GM21717 (cell line): ENCODE measurements around the gene BTBD9.

Experiments
- ATAC-seq: cut with Tn5 transposase; IDR thresholded peaks from one replicate; pipeline ENCODE4 v1.9.1; 2021; ENCODE audit warnings: mild to moderate bottlenecking, moderate library complexity; ENCODE audit not compliant: unreplicated experiment

BTBD9 gene

GRCh38 chr6:38184585-38185080 lies 455.1 kb downstream of the BTBD9 start:
- ATAC-seq = no peak

GRCh38 chr6:38183856-38184584 lies 455.7 kb downstream of the BTBD9 start:
- no peak for ATAC-seq

GRCh38 chr6:38182426-38182825 lies 457.3 kb downstream of the BTBD9 start:
- ATAC-seq = no peak

GRCh38 chr6:38180586-38180985 lies 459.1 kb downstream of the BTBD9 start:
- ATAC-seq = no peak

GRCh38 chr6:38179794-38180430 lies 459.8 kb downstream of the BTBD9 start:
- no peak for ATAC-seq

GRCh38 chr6:38179300-38179699 lies 460.4 kb downstream of the BTBD9 start:
- no peak for ATAC-seq

- no peak for ATAC-seq
Measured at GRCh38 chr6:38178584-38178886, 461.2 kb downstream of the BTBD9 start.

- no peak for ATAC-seq
Measured at GRCh38 chr6:38177882-38178583, 461.7 kb downstream of the BTBD9 start.

- ATAC-seq = no peak
Measured at GRCh38 chr6:38176797-38177751, 462.7 kb downstream of the BTBD9 start.

GRCh38 chr6:38175786-38176185 lies 463.9 kb downstream of the BTBD9 start:
- ATAC-seq = no peak

GRCh38 chr6:38174806-38175495 lies 464.8 kb downstream of the BTBD9 start:
- ATAC-seq = no peak

- ATAC-seq = no peak
Measured at GRCh38 chr6:38174315-38174714, 465.4 kb downstream of the BTBD9 start.

- ATAC-seq = no peak
Measured at GRCh38 chr6:38173909-38174308, 465.8 kb downstream of the BTBD9 start.

GRCh38 chr6:38172739-38173410 lies 466.9 kb downstream of the BTBD9 start:
- no peak for ATAC-seq

GRCh38 chr6:38171997-38172738 lies 467.6 kb downstream of the BTBD9 start:
- no peak for ATAC-seq

GRCh38 chr6:38170666-38171355 lies 468.9 kb downstream of the BTBD9 start:
- no peak for ATAC-seq

GRCh38 chr6:38169977-38170526 lies 469.7 kb downstream of the BTBD9 start:
- no peak for ATAC-seq
